ENCODE results near the gene HRH1. TPM values are rescaled to one million over a fixed set of nuclear protein-coding genes. Genes with fewer than 3 reads are reported as not detected.

The HRH1 gene
- total and polyA plus RNA-seq, 10 of the 15 experiments (the other 5 are each of a cell fraction or from before 2014, with no cell fraction given) = not detected

DNA sequence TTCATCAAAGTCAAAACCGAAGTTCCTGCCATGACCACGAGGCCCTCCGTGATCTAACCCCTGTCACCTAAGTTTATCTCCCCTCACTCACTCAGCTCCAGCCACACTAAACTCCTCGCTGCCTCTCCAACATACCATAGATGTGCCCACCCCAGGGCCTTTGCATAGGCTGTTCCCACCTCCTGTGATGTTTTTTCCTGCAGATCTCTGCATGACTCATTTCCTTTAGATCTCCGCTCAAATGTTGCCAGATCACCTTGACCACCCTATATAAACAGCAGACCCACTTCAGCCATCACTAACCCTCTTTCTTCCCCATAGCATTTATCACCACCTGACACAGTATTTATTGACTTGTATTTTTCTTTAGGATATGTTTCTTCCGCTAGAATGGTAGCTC is 58.5 kb downstream of the HRH1 start:
- ChIA-PET POLR2A (interaction anchor here (0.6 kb wide), 1 partner anchor 55 kb away, joined by 3 read pairs; no protein-coding TSS in a partner anchor), CTCF (interaction anchor here (0.6 to 1.1 kb wide), 3 partner anchors 121 to 965 kb away, joined by 3 read pairs; no protein-coding TSS in a partner anchor), SMC1A (ENCODE audit: uncharacterized antibody, unreplicated experiment) (no interaction called here), RAD21 (ENCODE audit: unreplicated experiment) (no interaction called here)
- WGBS (ENCODE audit: insufficient coverage, insufficient replicate concordance, low lambda C conversion rate, missing lambda C conversion rate) = 17% methylated on average over 6 of the region's 6 CpGs
- no peak overlapping the region for H2AFZ ChIP-seq (ENCODE audit: control insufficient read depth, low read depth, low read length)
- ATAC-seq (no peak), FAIRE-seq (no peak), DNase-seq (ENCODE audit: low read depth, low spot score) (no peak)
- BruUV-seq (replicated peaks) = no TSS peak
- intact Hi-C loops (cut with micrococcal nuclease; ENCODE audit: unreplicated experiment) (no loop called here), in situ Hi-C loops (cut with MboI) (no loop called here)
- no peak overlapping the region for H3K4me3 ChIP-seq
- H4K20me1 ChIP-seq (ENCODE audit: control insufficient read depth, insufficient read depth) = no peaks in the 10 kb centered on the region
- H3K27me3 ChIP-seq (replicated peaks in 1 of 2; ENCODE audit: control insufficient read depth in 2 of 2, insufficient read depth in 2 of 2, low read length in 1 of 2) = peaks cover 0 to 5% of the 10 kb centered on the region in 2 experiments; a peak in 2 of 4 replicates
- TF ChIP-seq ATF7 (IDR thresholded peaks at IDR 0.05; ENCODE audit: low read depth) (no peak), NR2C1 (IDR thresholded peaks at IDR 0.05) (no peak), POLR2A (IDR thresholded peaks at IDR 0.05; ENCODE audit: low read depth, low read length) (no peak), POU2F2 (IDR thresholded peaks at IDR 0.05; ENCODE audit: borderline replicate concordance, low read depth, low read length) (no peak)
- TF ChIP-seq, protein P1, sequence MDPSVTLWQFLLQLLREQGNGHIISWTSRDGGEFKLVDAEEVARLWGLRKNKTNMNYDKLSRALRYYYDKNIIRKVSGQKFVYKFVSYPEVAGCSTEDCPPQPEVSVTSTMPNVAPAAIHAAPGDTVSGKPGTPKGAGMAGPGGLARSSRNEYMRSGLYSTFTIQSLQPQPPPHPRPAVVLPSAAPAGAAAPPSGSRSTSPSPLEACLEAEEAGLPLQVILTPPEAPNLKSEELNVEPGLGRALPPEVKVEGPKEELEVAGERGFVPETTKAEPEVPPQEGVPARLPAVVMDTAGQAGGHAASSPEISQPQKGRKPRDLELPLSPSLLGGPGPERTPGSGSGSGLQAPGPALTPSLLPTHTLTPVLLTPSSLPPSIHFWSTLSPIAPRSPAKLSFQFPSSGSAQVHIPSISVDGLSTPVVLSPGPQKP (IDR thresholded peaks at IDR 0.05; ENCODE audit: low read depth, low read length) = no peak
- no peaks in the 10 kb centered on the region for H3K79me2 ChIP-seq (ENCODE audit: control insufficient read depth, insufficient read depth, low read length)
- H3K4me2 ChIP-seq (ENCODE audit: control insufficient read depth, insufficient read depth) = no peak overlapping the region
- no peaks in the 10 kb centered on the region for H3K36me3 ChIP-seq (ENCODE audit: control insufficient read depth in 2 of 2, insufficient read depth in 2 of 2, low read length in 1 of 2)
- no peaks in the 10 kb centered on the region for H3K4me1 ChIP-seq (ENCODE audit: control insufficient read depth, insufficient read depth, low read length)
- H3K9me3 ChIP-seq (replicated peaks; ENCODE audit: control insufficient read depth, insufficient read depth, low read length) = no peaks in the 10 kb centered on the region
- no peak overlapping the region for H3K9ac ChIP-seq (ENCODE audit: control insufficient read depth, insufficient read depth, low read length)
- no peak overlapping the region for H3K27ac ChIP-seq (ENCODE audit: control insufficient read depth, insufficient read depth)

GRCh38 chr3:11213810-11214450 is 59.6 kb downstream of the HRH1 start:
- Histone ChIP-seq H2AFZ (ENCODE audit: control insufficient read depth, low read depth, low read length) (no peak overlapping the region), H4K20me1 (ENCODE audit: control insufficient read depth, insufficient read depth) (no peaks in the 10 kb centered on the region), H3K9me3 (replicated peaks; ENCODE audit: control insufficient read depth, insufficient read depth, low read length) (no peaks in the 10 kb centered on the region), H3K4me3 (no peak overlapping the region), H3K27ac (ENCODE audit: control insufficient read depth, insufficient read depth) (no peak overlapping the region), H3K4me2 (ENCODE audit: control insufficient read depth, insufficient read depth) (no peak overlapping the region), H3K36me3 (ENCODE audit: control insufficient read depth in 2 of 2, insufficient read depth in 2 of 2, low read length in 1 of 2) (no peaks in the 10 kb centered on the region), H3K27me3 (replicated peaks in 1 of 2; ENCODE audit: control insufficient read depth in 2 of 2, insufficient read depth in 2 of 2, low read length in 1 of 2) (peaks cover 0 to 5% of the 10 kb centered on the region in 2 experiments; a peak in 2 of 4 replicates), H3K79me2 (ENCODE audit: control insufficient read depth, insufficient read depth, low read length) (no peaks in the 10 kb centered on the region), H3K4me1 (ENCODE audit: control insufficient read depth, insufficient read depth, low read length) (no peaks in the 10 kb centered on the region), H3K9ac (ENCODE audit: control insufficient read depth, insufficient read depth, low read length) (no peak overlapping the region)
- no peak for FAIRE-seq
- in situ Hi-C loops (cut with MboI) = no loop called here
- intact Hi-C loops (cut with micrococcal nuclease; ENCODE audit: unreplicated experiment) = no loop called here
- ATAC-seq = no peak
- ChIA-PET SMC1A (ENCODE audit: uncharacterized antibody, unreplicated experiment) (no interaction called here), RAD21 (ENCODE audit: unreplicated experiment) (no interaction called here), CTCF (no interaction called here), POLR2A (no interaction called here)
- WGBS (ENCODE audit: insufficient coverage, insufficient replicate concordance, low lambda C conversion rate, missing lambda C conversion rate) = 45% methylated on average over 10 of the region's 12 CpGs
- DNase-seq (ENCODE audit: low read depth, low spot score) = no peak
- BruUV-seq (replicated peaks) = no TSS peak
- TF ChIP-seq ZBED1 (IDR thresholded peaks at IDR 0.05; ENCODE audit: borderline replicate concordance) = no peak
- TF ChIP-seq, protein P2, sequence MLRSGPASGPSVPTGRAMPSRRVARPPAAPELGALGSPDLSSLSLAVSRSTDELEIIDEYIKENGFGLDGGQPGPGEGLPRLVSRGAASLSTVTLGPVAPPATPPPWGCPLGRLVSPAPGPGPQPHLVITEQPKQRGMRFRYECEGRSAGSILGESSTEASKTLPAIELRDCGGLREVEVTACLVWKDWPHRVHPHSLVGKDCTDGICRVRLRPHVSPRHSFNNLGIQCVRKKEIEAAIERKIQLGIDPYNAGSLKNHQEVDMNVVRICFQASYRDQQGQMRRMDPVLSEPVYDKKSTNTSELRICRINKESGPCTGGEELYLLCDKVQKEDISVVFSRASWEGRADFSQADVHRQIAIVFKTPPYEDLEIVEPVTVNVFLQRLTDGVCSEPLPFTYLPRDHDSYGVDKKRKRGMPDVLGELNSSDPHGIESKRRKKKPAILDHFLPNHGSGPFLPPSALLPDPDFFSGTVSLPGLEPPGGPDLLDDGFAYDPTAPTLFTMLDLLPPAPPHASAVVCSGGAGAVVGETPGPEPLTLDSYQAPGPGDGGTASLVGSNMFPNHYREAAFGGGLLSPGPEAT (IDR thresholded peaks at IDR 0.05; ENCODE audit: low read depth) = no peak
- TF ChIP-seq JUND (IDR thresholded peaks at IDR 0.05; ENCODE audit: low read depth, low read length) = no peak
- no peak for TF ChIP-seq CBX5 (IDR thresholded peaks at IDR 0.05; ENCODE audit: low read depth)
- TF ChIP-seq KLF5 (IDR thresholded peaks at IDR 0.05; ENCODE audit: partially characterized antibody) = no peak
- no peak for TF ChIP-seq TARDBP (IDR thresholded peaks at IDR 0.05; ENCODE audit: borderline replicate concordance)
- TF ChIP-seq ZNF384 (IDR thresholded peaks at IDR 0.05; ENCODE audit: borderline replicate concordance, low read depth, low read length) = no peak
- no peak for TF ChIP-seq ZBTB33 (IDR thresholded peaks at IDR 0.05)
- TF ChIP-seq POLR2A (IDR thresholded peaks at IDR 0.05; ENCODE audit: low read depth, low read length) = no peak
- no peak for TF ChIP-seq ZNF274 (IDR thresholded peaks at IDR 0.05; ENCODE audit: insufficient read depth, insufficient read length)
